ENCODE results near the gene CCNY.

The CCNY gene

GRCh38 chr10:35347899-35348608, 11.7 kb downstream of the CCNY start:
- DNase-seq (ENCODE audit: low read depth in 2 of 2): no peak
- no peak for TF ChIP-seq CTCF (IDR thresholded peaks at IDR 0.05; ENCODE audit: low read depth, low read length)
- no peak overlapping the region for H3K4me3 ChIP-seq (replicated peaks in 1 of 2; ENCODE audit: low read depth in 2 of 2, low read length in 2 of 2)

GRCh38 chr10:35348609-35349388, 12.5 kb downstream of the CCNY start:
- TF ChIP-seq CTCF (IDR thresholded peaks at IDR 0.05; ENCODE audit: low read depth, low read length): no peak
- no peak for DNase-seq (ENCODE audit: low read depth in 2 of 2)
- H3K4me3 ChIP-seq (replicated peaks in 1 of 2; ENCODE audit: low read depth in 2 of 2, low read length in 2 of 2): no peak overlapping the region

GRCh38 chr10:35349389-35349915, 13.1 kb downstream of the CCNY start:
- H3K4me3 ChIP-seq (replicated peaks in 1 of 2; ENCODE audit: low read depth in 2 of 2, low read length in 2 of 2): no peak overlapping the region
- TF ChIP-seq CTCF (IDR thresholded peaks at IDR 0.05; ENCODE audit: low read depth, low read length): no peak
- DNase-seq (ENCODE audit: low read depth in 2 of 2): no peak

GRCh38 chr10:35351021-35351420, 14.7 kb downstream of the CCNY start:
- H3K4me3 ChIP-seq (replicated peaks in 1 of 2; ENCODE audit: low read depth in 2 of 2, low read length in 2 of 2): no peak overlapping the region
- no peak for DNase-seq (ENCODE audit: low read depth in 2 of 2)
- no peak for TF ChIP-seq CTCF (IDR thresholded peaks at IDR 0.05; ENCODE audit: low read depth, low read length)

- no peak for TF ChIP-seq CTCF (IDR thresholded peaks at IDR 0.05; ENCODE audit: low read depth, low read length)
- H3K4me3 ChIP-seq (replicated peaks in 1 of 2; ENCODE audit: low read depth in 2 of 2, low read length in 2 of 2): no peak overlapping the region
- DNase-seq (ENCODE audit: low read depth in 2 of 2): no peak
Observed at GRCh38 chr10:35352097-35352496, 15.8 kb downstream of the CCNY start.

- no peak for TF ChIP-seq CTCF (IDR thresholded peaks at IDR 0.05; ENCODE audit: low read depth, low read length)
- no peak overlapping the region for H3K4me3 ChIP-seq (replicated peaks in 1 of 2; ENCODE audit: low read depth in 2 of 2, low read length in 2 of 2)
- no peak for DNase-seq (ENCODE audit: low read depth in 2 of 2)
Observed at GRCh38 chr10:35352512-35352911, 16.2 kb downstream of the CCNY start.
